ENCODE data around the gene SGPL1.

SGPL1 gene

GRCh38 chr10:70774810-70775678 is 40.7 kb upstream of the SGPL1 start:
- Histone ChIP-seq H3K9ac (ENCODE audit: low read depth in 1 of 2, low read length in 2 of 2) (no peak overlapping the region), H3K4me1 (ENCODE audit: control insufficient read depth in 1 of 2, insufficient read depth in 2 of 2, low read length in 2 of 2) (no peaks in the 10 kb centered on the region), H3K9me3 (ENCODE audit: control insufficient read depth in 1 of 2, low read length in 2 of 2) (no peaks in the 10 kb centered on the region), H3K27me3 (ENCODE audit: control insufficient read depth in 1 of 2, insufficient read depth in 2 of 2, low read length in 2 of 2) (no peaks in the 10 kb centered on the region), H3K4me3 (ENCODE audit: low read depth in 1 of 2, low read length in 2 of 2) (no peak overlapping the region), H3K36me3 (ENCODE audit: control insufficient read depth in 1 of 2, insufficient read depth in 2 of 2, low read length in 2 of 2) (no peaks in the 10 kb centered on the region), H3K27ac (ENCODE audit: low read depth, low read length) (no peak overlapping the region)

- Histone ChIP-seq H3K27ac (ENCODE audit: low read depth, low read length) (no peak overlapping the region), H3K9me3 (ENCODE audit: control insufficient read depth in 1 of 2, low read length in 2 of 2) (no peaks in the 10 kb centered on the region), H3K9ac (ENCODE audit: low read depth in 1 of 2, low read length in 2 of 2) (no peak overlapping the region), H3K4me1 (ENCODE audit: control insufficient read depth in 1 of 2, insufficient read depth in 2 of 2, low read length in 2 of 2) (no peaks in the 10 kb centered on the region), H3K4me3 (ENCODE audit: low read depth in 1 of 2, low read length in 2 of 2) (no peak overlapping the region), H3K36me3 (ENCODE audit: control insufficient read depth in 1 of 2, insufficient read depth in 2 of 2, low read length in 2 of 2) (no peaks in the 10 kb centered on the region), H3K27me3 (ENCODE audit: control insufficient read depth in 1 of 2, insufficient read depth in 2 of 2, low read length in 2 of 2) (no peaks in the 10 kb centered on the region)
These were observed 39.9 kb upstream of the SGPL1 start for GRCh38 chr10:70775679-70776454.

- H3K9me3 ChIP-seq (ENCODE audit: control insufficient read depth in 1 of 2, low read length in 2 of 2) = no peaks in the 10 kb centered on the region
- no peaks in the 10 kb centered on the region for H3K4me1 ChIP-seq (ENCODE audit: control insufficient read depth in 1 of 2, insufficient read depth in 2 of 2, low read length in 2 of 2)
- no peaks in the 10 kb centered on the region for H3K36me3 ChIP-seq (ENCODE audit: control insufficient read depth in 1 of 2, insufficient read depth in 2 of 2, low read length in 2 of 2)
- no peak overlapping the region for H3K27ac ChIP-seq (ENCODE audit: low read depth, low read length)
- H3K9ac ChIP-seq (ENCODE audit: low read depth in 1 of 2, low read length in 2 of 2) = no peak overlapping the region
- no peak overlapping the region for H3K4me3 ChIP-seq (ENCODE audit: low read depth in 1 of 2, low read length in 2 of 2)
- H3K27me3 ChIP-seq (ENCODE audit: control insufficient read depth in 1 of 2, insufficient read depth in 2 of 2, low read length in 2 of 2) = no peaks in the 10 kb centered on the region
These were observed 39.2 kb upstream of the SGPL1 start for GRCh38 chr10:70776455-70777005.

GRCh38 chr10:70777063-70777875 is 38.5 kb upstream of the SGPL1 start:
- no peak overlapping the region for H3K4me3 ChIP-seq (ENCODE audit: low read depth in 1 of 2, low read length in 2 of 2)
- no peaks in the 10 kb centered on the region for H3K27me3 ChIP-seq (ENCODE audit: control insufficient read depth in 1 of 2, insufficient read depth in 2 of 2, low read length in 2 of 2)
- no peak overlapping the region for H3K27ac ChIP-seq (ENCODE audit: low read depth, low read length)
- H3K4me1 ChIP-seq (ENCODE audit: control insufficient read depth in 1 of 2, insufficient read depth in 2 of 2, low read length in 2 of 2) = no peaks in the 10 kb centered on the region
- H3K9ac ChIP-seq (ENCODE audit: low read depth in 1 of 2, low read length in 2 of 2) = no peak overlapping the region
- H3K9me3 ChIP-seq (ENCODE audit: control insufficient read depth in 1 of 2, low read length in 2 of 2) = no peaks in the 10 kb centered on the region
- no peaks in the 10 kb centered on the region for H3K36me3 ChIP-seq (ENCODE audit: control insufficient read depth in 1 of 2, insufficient read depth in 2 of 2, low read length in 2 of 2)

GRCh38 chr10:70778267-70778924 is 37.4 kb upstream of the SGPL1 start:
- H3K4me1 ChIP-seq (ENCODE audit: control insufficient read depth in 1 of 2, insufficient read depth in 2 of 2, low read length in 2 of 2) = no peaks in the 10 kb centered on the region

GRCh38 chr10:70779088-70779487 is 36.7 kb upstream of the SGPL1 start:
- Histone ChIP-seq H3K4me3 (ENCODE audit: low read depth in 1 of 2, low read length in 2 of 2) (no peak overlapping the region), H3K4me1 (ENCODE audit: control insufficient read depth in 1 of 2, insufficient read depth in 2 of 2, low read length in 2 of 2) (no peaks in the 10 kb centered on the region), H3K27me3 (ENCODE audit: control insufficient read depth in 1 of 2, insufficient read depth in 2 of 2, low read length in 2 of 2) (peaks cover 0 to 4% of the 10 kb centered on the region in 2 donors), H3K9ac (ENCODE audit: low read depth in 1 of 2, low read length in 2 of 2) (no peak overlapping the region), H3K36me3 (ENCODE audit: control insufficient read depth in 1 of 2, insufficient read depth in 2 of 2, low read length in 2 of 2) (no peaks in the 10 kb centered on the region), H3K9me3 (ENCODE audit: control insufficient read depth in 1 of 2, low read length in 2 of 2) (no peaks in the 10 kb centered on the region), H3K27ac (ENCODE audit: low read depth, low read length) (no peak overlapping the region)

More at GRCh38 chr10:70778267-70778924, 37.4 kb upstream of the SGPL1 start:
- Histone ChIP-seq H3K27me3 (ENCODE audit: control insufficient read depth in 1 of 2, insufficient read depth in 2 of 2, low read length in 2 of 2) (peaks cover 0 to 4% of the 10 kb centered on the region in 2 donors), H3K36me3 (ENCODE audit: control insufficient read depth in 1 of 2, insufficient read depth in 2 of 2, low read length in 2 of 2) (no peaks in the 10 kb centered on the region), H3K27ac (ENCODE audit: low read depth, low read length) (no peak overlapping the region), H3K9me3 (ENCODE audit: control insufficient read depth in 1 of 2, low read length in 2 of 2) (no peaks in the 10 kb centered on the region), H3K9ac (ENCODE audit: low read depth in 1 of 2, low read length in 2 of 2) (no peak overlapping the region), H3K4me3 (ENCODE audit: low read depth in 1 of 2, low read length in 2 of 2) (no peak overlapping the region)

GRCh38 chr10:70779511-70780369 is 36.0 kb upstream of the SGPL1 start:
- Histone ChIP-seq H3K4me1 (ENCODE audit: control insufficient read depth in 1 of 2, insufficient read depth in 2 of 2, low read length in 2 of 2) (no peaks in the 10 kb centered on the region), H3K9ac (ENCODE audit: low read depth in 1 of 2, low read length in 2 of 2) (no peak overlapping the region), H3K4me3 (ENCODE audit: low read depth in 1 of 2, low read length in 2 of 2) (no peak overlapping the region), H3K27me3 (ENCODE audit: control insufficient read depth in 1 of 2, insufficient read depth in 2 of 2, low read length in 2 of 2) (peaks cover 0 to 4% of the 10 kb centered on the region in 2 donors), H3K36me3 (ENCODE audit: control insufficient read depth in 1 of 2, insufficient read depth in 2 of 2, low read length in 2 of 2) (no peaks in the 10 kb centered on the region), H3K9me3 (ENCODE audit: control insufficient read depth in 1 of 2, low read length in 2 of 2) (no peaks in the 10 kb centered on the region), H3K27ac (ENCODE audit: low read depth, low read length) (no peak overlapping the region)

GRCh38 chr10:70780370-70780760 is 35.4 kb upstream of the SGPL1 start:
- H3K4me1 ChIP-seq (ENCODE audit: control insufficient read depth in 1 of 2, insufficient read depth in 2 of 2, low read length in 2 of 2) = no peaks in the 10 kb centered on the region
- no peak overlapping the region for H3K27ac ChIP-seq (ENCODE audit: low read depth, low read length)
- H3K9ac ChIP-seq (ENCODE audit: low read depth in 1 of 2, low read length in 2 of 2) = no peak overlapping the region
- no peaks in the 10 kb centered on the region for H3K36me3 ChIP-seq (ENCODE audit: control insufficient read depth in 1 of 2, insufficient read depth in 2 of 2, low read length in 2 of 2)
- no peaks in the 10 kb centered on the region for H3K9me3 ChIP-seq (ENCODE audit: control insufficient read depth in 1 of 2, low read length in 2 of 2)
- peaks cover 0 to 4% of the 10 kb centered on the region in 2 donors for H3K27me3 ChIP-seq (ENCODE audit: control insufficient read depth in 1 of 2, insufficient read depth in 2 of 2, low read length in 2 of 2)
- no peak overlapping the region for H3K4me3 ChIP-seq (ENCODE audit: low read depth in 1 of 2, low read length in 2 of 2)

- no peak overlapping the region for H3K4me3 ChIP-seq (ENCODE audit: low read depth in 1 of 2, low read length in 2 of 2)
- no peaks in the 10 kb centered on the region for H3K36me3 ChIP-seq (ENCODE audit: control insufficient read depth in 1 of 2, insufficient read depth in 2 of 2, low read length in 2 of 2)
- H3K4me1 ChIP-seq (ENCODE audit: control insufficient read depth in 1 of 2, insufficient read depth in 2 of 2, low read length in 2 of 2) = no peaks in the 10 kb centered on the region
- no peaks in the 10 kb centered on the region for H3K9me3 ChIP-seq (ENCODE audit: control insufficient read depth in 1 of 2, low read length in 2 of 2)
- no peak overlapping the region for H3K27ac ChIP-seq (ENCODE audit: low read depth, low read length)
- peaks cover 0 to 4% of the 10 kb centered on the region in 2 donors for H3K27me3 ChIP-seq (ENCODE audit: control insufficient read depth in 1 of 2, insufficient read depth in 2 of 2, low read length in 2 of 2)
- H3K9ac ChIP-seq (ENCODE audit: low read depth in 1 of 2, low read length in 2 of 2) = no peak overlapping the region
These were observed 35.0 kb upstream of the SGPL1 start for GRCh38 chr10:70780772-70781171.

Data from duodenal mucosa (tissue), 2 donors.